Activated naive CD8-positive, alpha-beta T cell treated with anti-CD3 and anti-CD28 coated beads, Interleukin-2, amount 50 U/mL, for 24 hours (primary cell): Measurements from ENCODE around the gene TIGD3.

ENCODE experiments used
- ATAC-seq: fragments of 150-1000 bp; cut with Tn5 transposase; one replicate; pipeline ENCODE4 v1.10.0; 2021
- DNase-seq: peaks from one replicate; pipeline ENCODE4 v3.0.0; 2021
- H3K27ac Mint-ChIP-seq: one replicate; pipeline ENCODE4 v1.8.0; 2021; ENCODE audit warnings: mild to moderate bottlenecking, mixed read lengths
- H3K27me3 Mint-ChIP-seq: one replicate; pipeline ENCODE4 v1.8.0; 2021; ENCODE audit warnings: mixed read lengths
- H3K36me3 Mint-ChIP-seq: one replicate; pipeline ENCODE4 v1.8.0; 2021; ENCODE audit warnings: low read depth, mixed read lengths
- H3K4me1 Mint-ChIP-seq: one replicate; pipeline ENCODE4 v1.8.0; 2021; ENCODE audit warnings: mixed read lengths
- H3K4me3 Mint-ChIP-seq: one replicate; pipeline ENCODE4 v1.8.0; 2021; ENCODE audit warnings: mild to moderate bottlenecking, moderate library complexity, mixed read lengths
- H3K9me3 Mint-ChIP-seq: one replicate; pipeline ENCODE4 v1.8.0; 2021; ENCODE audit warnings: mixed read lengths

TIGD3 gene

DNA sequence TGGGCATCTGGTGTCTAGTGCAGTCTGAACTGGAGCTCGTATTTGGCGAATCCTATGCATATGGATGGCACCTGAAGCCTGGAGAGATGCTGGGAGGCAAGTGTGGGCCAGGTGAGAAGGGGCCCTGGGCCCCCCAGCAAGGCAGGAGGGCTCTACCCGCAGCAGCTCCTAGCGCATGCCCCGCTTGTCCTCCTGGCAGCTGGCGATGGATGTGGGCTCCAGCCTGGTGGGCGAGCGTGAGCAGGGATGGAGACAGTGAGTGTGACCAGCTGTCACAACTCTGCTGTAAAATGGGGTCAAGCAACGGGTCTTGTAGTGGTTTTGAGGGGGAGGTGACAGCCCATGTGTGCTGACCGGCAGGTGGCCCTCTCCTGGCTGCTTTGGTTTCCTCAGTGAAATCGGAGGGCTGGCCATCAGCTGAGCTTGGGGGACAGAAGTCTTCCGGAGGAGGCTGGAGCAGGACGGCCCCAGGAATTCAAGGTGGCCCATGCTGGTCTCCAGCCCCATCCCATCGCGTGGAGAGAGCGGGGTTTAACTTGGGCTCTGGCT lies 43.9 kb downstream of the TIGD3 start:
- ATAC-seq (no peak), DNase-seq (no peak)
- no peak overlapping the region for H3K4me3 Mint-ChIP-seq
- peaks cover 2% of the 10 kb centered on the region for H3K4me1 Mint-ChIP-seq
- H3K9me3 Mint-ChIP-seq: no peaks in the 10 kb centered on the region
- H3K27ac Mint-ChIP-seq: no peak overlapping the region
- no peaks in the 10 kb centered on the region for H3K27me3 Mint-ChIP-seq
- peaks cover 16% of the 10 kb centered on the region for H3K36me3 Mint-ChIP-seq

GRCh38 chr11:65399249-65399648 lies 44.7 kb downstream of the TIGD3 start:
- no peak for DNase-seq
- Mint-ChIP-seq H3K4me3 (no peak overlapping the region), H3K27me3 (no peaks in the 10 kb centered on the region)

GRCh38 chr11:65399845-65400244 lies 45.3 kb downstream of the TIGD3 start:
- H3K9me3 Mint-ChIP-seq: no peaks in the 10 kb centered on the region
- H3K4me1 Mint-ChIP-seq: peaks cover 5% of the 10 kb centered on the region
- peaks cover 16% of the 10 kb centered on the region for H3K36me3 Mint-ChIP-seq
- no peak overlapping the region for H3K4me3 Mint-ChIP-seq
- DNase-seq (no peak), ATAC-seq (no peak)
- no peak overlapping the region for H3K27ac Mint-ChIP-seq
- H3K27me3 Mint-ChIP-seq: no peaks in the 10 kb centered on the region

More at GRCh38 chr11:65399249-65399648, 44.7 kb downstream of the TIGD3 start:
- Mint-ChIP-seq H3K27ac (no peak overlapping the region), H3K4me1 (peaks cover 5% of the 10 kb centered on the region), H3K9me3 (no peaks in the 10 kb centered on the region), H3K36me3 (peaks cover 16% of the 10 kb centered on the region)
- ATAC-seq: no peak

DNA sequence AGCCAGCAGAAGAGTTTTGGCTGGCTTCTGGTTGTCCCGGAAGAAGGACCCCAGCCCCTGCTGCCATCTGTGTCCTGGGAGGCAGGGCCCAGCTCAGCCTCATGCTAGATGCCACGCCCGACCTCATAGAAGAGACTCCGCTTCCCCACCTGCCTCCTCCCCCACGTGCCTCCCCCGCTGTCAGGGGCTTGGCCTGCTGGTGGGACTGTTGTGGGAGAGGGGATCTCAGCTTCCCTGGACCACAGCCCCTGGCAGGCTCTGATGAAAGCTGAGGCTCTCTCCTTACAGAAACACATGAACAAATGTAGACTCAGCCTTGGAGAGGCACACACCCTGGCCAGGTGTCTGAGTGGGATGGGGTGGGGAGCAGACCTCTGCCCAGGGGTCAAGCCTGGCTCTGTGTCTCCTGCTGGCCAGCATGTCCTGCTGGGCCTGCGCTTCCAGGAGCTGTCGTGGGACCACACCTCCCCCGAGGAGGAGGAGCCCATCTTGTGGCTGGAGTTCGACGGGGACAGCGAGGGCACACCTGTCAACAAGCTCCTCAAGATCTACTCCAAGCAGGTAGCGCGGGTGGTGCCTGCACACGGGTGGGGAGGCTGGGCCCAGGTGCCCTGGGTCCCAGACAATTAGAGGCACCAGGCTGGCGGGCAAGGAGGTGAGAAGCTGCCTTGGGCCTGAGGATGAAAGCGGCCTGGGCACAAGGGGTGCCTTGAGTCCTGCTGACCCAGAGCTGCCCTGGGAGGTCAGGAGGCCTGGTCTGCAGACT lies 45.9 kb downstream of the TIGD3 start:
- Mint-ChIP-seq H3K4me1 (peaks cover 5% of the 10 kb centered on the region), H3K36me3 (peaks cover 18% of the 10 kb centered on the region), H3K4me3 (no peak overlapping the region), H3K27me3 (no peaks in the 10 kb centered on the region), H3K27ac (no peak overlapping the region), H3K9me3 (no peaks in the 10 kb centered on the region)
- no peak for DNase-seq
- ATAC-seq: no peak

DNA sequence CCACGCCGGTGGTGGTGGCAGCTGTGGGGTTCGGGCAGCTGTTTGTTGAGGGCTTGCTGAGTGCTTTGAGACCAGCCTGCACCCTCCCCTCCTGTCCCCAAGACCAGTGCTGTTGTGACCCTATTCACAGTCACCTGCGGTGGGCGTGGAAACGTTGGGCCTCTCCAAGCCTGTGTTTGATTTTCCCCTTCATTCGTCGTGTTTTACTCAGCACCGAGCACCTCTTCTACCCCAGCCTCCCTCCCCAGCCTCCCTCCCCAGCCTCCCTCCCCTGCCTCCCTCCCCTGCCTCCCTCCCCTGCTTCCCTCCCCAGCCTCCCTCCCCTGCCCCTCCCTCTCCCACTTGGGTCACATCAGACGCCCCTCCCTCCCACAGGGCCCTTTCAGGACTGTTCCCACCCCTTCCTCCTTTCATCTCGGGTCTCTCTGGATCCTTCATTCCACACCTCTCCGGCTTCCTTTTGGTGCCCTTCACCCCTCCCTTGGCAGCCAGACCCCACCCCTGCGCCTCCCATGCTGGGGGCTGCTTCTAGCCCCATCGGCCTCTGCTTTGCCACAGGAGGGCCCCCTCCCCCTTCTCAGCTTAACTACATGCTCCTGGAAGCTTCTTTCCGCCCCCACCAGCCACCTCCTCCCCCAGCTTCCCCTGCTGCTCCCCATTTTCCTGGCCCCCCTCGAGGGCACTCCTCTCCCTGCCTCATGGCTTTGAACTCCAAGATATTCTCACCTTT lies 46.7 kb downstream of the TIGD3 start:
- DNase-seq: no peak
- H3K36me3 Mint-ChIP-seq: peaks cover 18% of the 10 kb centered on the region
- H3K27ac Mint-ChIP-seq: no peak overlapping the region

DNA sequence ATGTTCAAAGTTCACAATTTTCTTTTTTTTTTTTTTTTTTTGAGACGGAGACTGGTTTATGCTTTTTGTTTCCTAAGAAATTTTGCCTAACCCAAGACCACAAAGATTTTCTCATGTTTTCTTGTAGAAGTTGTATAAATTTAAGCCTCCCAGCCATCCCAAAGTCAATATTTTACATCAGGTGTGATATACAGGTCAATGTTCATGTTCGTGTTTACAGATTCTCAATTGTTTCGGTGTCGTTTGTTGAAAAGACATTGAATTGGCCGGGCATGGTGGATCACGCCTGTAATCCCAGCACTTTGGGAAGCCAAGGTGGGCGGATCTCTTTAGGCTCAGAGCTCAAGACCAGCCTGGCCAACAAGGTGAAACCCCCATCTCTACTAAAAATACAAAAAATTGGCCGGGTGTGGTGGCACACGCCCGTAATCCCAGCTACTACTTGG lies 47.3 kb downstream of the TIGD3 start:
- H3K36me3 Mint-ChIP-seq: peaks cover 18% of the 10 kb centered on the region
- no peak for ATAC-seq
- no peaks in the 10 kb centered on the region for H3K9me3 Mint-ChIP-seq
- H3K27me3 Mint-ChIP-seq: no peaks in the 10 kb centered on the region
- H3K27ac Mint-ChIP-seq: no peak overlapping the region
- H3K4me1 Mint-ChIP-seq: peaks cover 5% of the 10 kb centered on the region
- no peak overlapping the region for H3K4me3 Mint-ChIP-seq
- no peak for DNase-seq

More for the DNA sequence above, 46.7 kb downstream of the TIGD3 start:
- Mint-ChIP-seq H3K4me3 (no peak overlapping the region), H3K27me3 (no peaks in the 10 kb centered on the region), H3K9me3 (no peaks in the 10 kb centered on the region), H3K4me1 (peaks cover 5% of the 10 kb centered on the region)
- no peak for ATAC-seq

- no peak for DNase-seq
- peaks cover 16% of the 10 kb centered on the region for H3K36me3 Mint-ChIP-seq
- H3K9me3 Mint-ChIP-seq: no peaks in the 10 kb centered on the region
- no peak overlapping the region for H3K27ac Mint-ChIP-seq
- no peak for ATAC-seq
- H3K4me3 Mint-ChIP-seq: no peak overlapping the region
- H3K27me3 Mint-ChIP-seq: no peaks in the 10 kb centered on the region
- peaks cover 5% of the 10 kb centered on the region for H3K4me1 Mint-ChIP-seq
Observed at GRCh38 chr11:65402790-65403189, 48.2 kb downstream of the TIGD3 start.

DNA sequence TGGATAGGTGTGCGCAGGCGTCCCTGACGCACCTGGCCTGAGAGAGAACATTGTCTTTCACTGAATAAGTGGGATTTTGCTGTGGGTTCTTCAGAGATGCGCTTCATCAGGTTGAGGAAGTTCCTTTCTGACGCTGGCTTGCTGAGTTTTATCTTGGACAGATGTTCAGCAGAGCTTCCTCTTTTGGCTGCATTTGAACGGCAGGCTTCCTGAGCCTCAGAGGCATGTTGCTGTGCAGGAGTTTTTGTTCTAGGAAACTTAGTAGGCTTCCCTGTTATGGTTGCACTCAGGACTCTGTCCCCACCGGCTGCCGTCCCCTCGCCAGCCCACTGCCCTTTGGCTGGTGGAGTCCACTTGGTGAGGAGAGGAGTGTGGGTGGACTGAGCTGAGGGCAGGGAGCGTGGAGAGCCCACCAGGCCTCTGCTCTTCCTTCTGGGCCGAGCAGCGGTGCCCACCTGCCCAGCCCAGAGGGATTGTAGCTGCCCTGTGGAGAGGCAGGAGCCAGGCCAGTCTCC lies 49.1 kb downstream of the TIGD3 start:
- peaks cover 15% of the 10 kb centered on the region for H3K36me3 Mint-ChIP-seq
- no peak overlapping the region for H3K27ac Mint-ChIP-seq
- no peak overlapping the region for H3K4me3 Mint-ChIP-seq
- ATAC-seq: no peak
- no peaks in the 10 kb centered on the region for H3K9me3 Mint-ChIP-seq
- H3K4me1 Mint-ChIP-seq: peaks cover 5% of the 10 kb centered on the region
- DNase-seq: no peak
- no peaks in the 10 kb centered on the region for H3K27me3 Mint-ChIP-seq

DNA sequence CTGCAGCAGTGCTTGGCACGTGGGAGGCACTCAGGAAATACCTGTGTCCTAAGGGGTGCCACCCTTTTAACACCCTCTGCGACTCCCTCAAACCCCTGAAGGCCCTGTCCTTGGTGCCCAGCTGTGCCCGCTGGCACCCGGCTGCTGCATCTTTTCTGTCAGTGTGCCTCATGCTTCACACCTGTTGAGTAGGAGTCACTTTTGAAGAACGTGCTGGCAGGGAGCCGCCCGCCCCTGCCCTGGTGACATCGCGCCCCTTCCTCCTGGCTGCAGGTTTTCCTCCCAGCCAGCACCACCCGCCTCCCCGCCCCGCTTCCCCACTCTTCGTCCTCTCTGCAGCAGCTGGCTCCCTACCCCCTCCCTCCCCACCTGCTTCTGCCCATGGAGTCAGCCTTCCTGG lies 49.7 kb downstream of the TIGD3 start:
- Mint-ChIP-seq H3K27me3 (no peaks in the 10 kb centered on the region), H3K4me3 (no peak overlapping the region), H3K27ac (no peak overlapping the region), H3K36me3 (peaks cover 18% of the 10 kb centered on the region), H3K4me1 (peaks cover 5% of the 10 kb centered on the region), H3K9me3 (no peaks in the 10 kb centered on the region)
- no peak for ATAC-seq
- no peak for DNase-seq

- Mint-ChIP-seq H3K36me3 (peaks cover 18% of the 10 kb centered on the region), H3K4me3 (no peak overlapping the region), H3K4me1 (peaks cover 5% of the 10 kb centered on the region), H3K27me3 (no peaks in the 10 kb centered on the region), H3K9me3 (no peaks in the 10 kb centered on the region), H3K27ac (no peak overlapping the region)
- no peak for DNase-seq
- ATAC-seq: no peak
Observed at GRCh38 chr11:65404638-65405339, 50.2 kb downstream of the TIGD3 start.
